NB4 (cell line): ENCODE measurements around the gene B3GAT1.

Source experiments
- CTCF ChIP-seq: IDR thresholded peaks from one replicate; pipeline ENCODE4 v1.5.1; 2012; ENCODE audit warnings: low read depth, low read length
- MAX ChIP-seq: IDR thresholded peaks from 2 replicates; pipeline ENCODE4 v1.6.1; 2011; ENCODE audit warnings: low read depth, low read length
- POLR2A ChIP-seq: IDR thresholded peaks from 2 replicates; pipeline ENCODE4 v1.6.1; 2011; ENCODE audit warnings: mild to moderate bottlenecking; ENCODE audit not compliant: insufficient read length; ENCODE audit errors: extremely low read depth

- no peak for TF ChIP-seq POLR2A
- no peak for TF ChIP-seq CTCF
- no peak for TF ChIP-seq MAX
Observed at GRCh38 chr11:134382257-134382656, 29.8 kb downstream of the B3GAT1 start.
